Stimulated activated CD4-positive, alpha-beta T cell treated with anti-CD3 and anti-CD28 coated beads, Interleukin-12 subunit alpha, Interleukin-12 subunit beta, amount 100 ng/mL, for 4 hours (primary cell): ENCODE measurements around the gene KRTAP5-6.

Experiments
- DNase-seq: peaks from one replicate; pipeline ENCODE4 v3.0.0-alpha.2; 2020

The KRTAP5-6 gene

GRCh38 chr11:1696608-1697570 lies at the start of gene KRTAP5-6:
KRTAP5-6 (plus strand) TSS chr11:1697195; CDS start chr11:1697246, 51 bp downstream.
- no peak for DNase-seq

- no peak for DNase-seq
Observed at GRCh38 chr11:1647901-1648652, 48.9 kb upstream of the KRTAP5-6 start.

- DNase-seq, result no peak
Observed at GRCh38 chr11:1648653-1649420, 48.2 kb upstream of the KRTAP5-6 start.

GRCh38 chr11:1650034-1650917 lies 46.7 kb upstream of the KRTAP5-6 start:
- DNase-seq, result no peak

- DNase-seq, result no peak
Observed at GRCh38 chr11:1650918-1651262, 46.1 kb upstream of the KRTAP5-6 start.

- DNase-seq, result no peak
Observed at GRCh38 chr11:1651411-1651980, 45.5 kb upstream of the KRTAP5-6 start.

GRCh38 chr11:1652026-1652425 lies 45.0 kb upstream of the KRTAP5-6 start:
- no peak for DNase-seq

GRCh38 chr11:1652442-1652770 lies 44.6 kb upstream of the KRTAP5-6 start:
- DNase-seq, result no peak

- DNase-seq, result peak; percentile 75
Observed at GRCh38 chr11:1652771-1653540, 44.0 kb upstream of the KRTAP5-6 start.

- DNase-seq, result no peak
Observed at GRCh38 chr11:1653541-1654387, 43.2 kb upstream of the KRTAP5-6 start.

GRCh38 chr11:1654388-1655167 lies 42.4 kb upstream of the KRTAP5-6 start:
- DNase-seq, result no peak

GRCh38 chr11:1655168-1656060 lies 41.6 kb upstream of the KRTAP5-6 start:
- no peak for DNase-seq

- DNase-seq, result no peak
Observed at GRCh38 chr11:1656061-1656441, 40.9 kb upstream of the KRTAP5-6 start.

GRCh38 chr11:1656670-1657069 lies 40.3 kb upstream of the KRTAP5-6 start:
- no peak for DNase-seq

GRCh38 chr11:1659506-1659905 lies 37.5 kb upstream of the KRTAP5-6 start:
- DNase-seq, result no peak

GRCh38 chr11:1660111-1660867 lies 36.7 kb upstream of the KRTAP5-6 start:
- DNase-seq, result no peak
